GM18519 (cell line): Measurements from ENCODE around the gene RFC2.

Source experiments
- ATAC-seq: cut with Tn5 transposase; IDR thresholded peaks from one replicate; pipeline ENCODE4 v1.9.1; 2021; ENCODE audit warnings: mild to moderate bottlenecking, moderate library complexity; ENCODE audit not compliant: unreplicated experiment, low FRiP score

Gene RFC2

GRCh38 chr7:74254129-74254857 lies at the start of gene RFC2:
Gene RFC2, minus strand, starts transcription at chr7:74254399. Its CDS starts 16 bp downstream, at chr7:74254383.
- ATAC-seq, result peak; percentile 80

- no peak for ATAC-seq
These were observed 48.6 kb upstream of the RFC2 start for GRCh38 chr7:74302745-74303221.

- no peak for ATAC-seq
These were observed 46.7 kb upstream of the RFC2 start for GRCh38 chr7:74300926-74301325.

- no peak for ATAC-seq
These were observed 45.2 kb upstream of the RFC2 start for GRCh38 chr7:74299401-74299800.

- no peak for ATAC-seq
These were observed 43.5 kb upstream of the RFC2 start for GRCh38 chr7:74297516-74298233.

GRCh38 chr7:74294191-74294998 lies 40.2 kb upstream of the RFC2 start:
- no peak for ATAC-seq

- no peak for ATAC-seq
These were observed 39.3 kb upstream of the RFC2 start for GRCh38 chr7:74293577-74293908.

GRCh38 chr7:74292757-74293576 lies 38.8 kb upstream of the RFC2 start:
- no peak for ATAC-seq

GRCh38 chr7:74291535-74291934 lies 37.3 kb upstream of the RFC2 start:
- ATAC-seq, result no peak

- ATAC-seq, result no peak
These were observed 36.8 kb upstream of the RFC2 start for GRCh38 chr7:74290981-74291441.

GRCh38 chr7:74290553-74290950 lies 36.4 kb upstream of the RFC2 start:
- no peak for ATAC-seq

- no peak for ATAC-seq
These were observed 35.7 kb upstream of the RFC2 start for GRCh38 chr7:74289659-74290552.

GRCh38 chr7:74289018-74289658 lies 34.9 kb upstream of the RFC2 start, which contains the start of gene CLIP2:
Gene CLIP2, plus strand, starts transcription at chr7:74289407. Its CDS starts 28,140 bp downstream, at chr7:74317547.
- ATAC-seq, result no peak

- no peak for ATAC-seq
These were observed 34.1 kb upstream of the RFC2 start for GRCh38 chr7:74288034-74288881.

- ATAC-seq, result no peak
These were observed 33.3 kb upstream of the RFC2 start for GRCh38 chr7:74287303-74288033.

- no peak for ATAC-seq
These were observed 31.9 kb upstream of the RFC2 start for GRCh38 chr7:74286131-74286530.

- ATAC-seq, result no peak
These were observed 30.6 kb upstream of the RFC2 start for GRCh38 chr7:74284781-74285259.
